ENCODE measurements around the gene RAB4B. TPM values are rescaled to one million over a fixed set of nuclear protein-coding genes. Genes with fewer than 3 reads are reported as not detected.

The RAB4B gene
- total RNA-seq, 1 donor from 2014 or later = 43.2 TPM

- H3K36me3 Mint-ChIP-seq (ENCODE audit: unreplicated experiment) = no peaks in the 10 kb centered on the region
Observed at GRCh38 chr19:40804783-40805242, 26.8 kb downstream of the RAB4B start.

GRCh38 chr19:40805258-40805868, 27.3 kb downstream of the RAB4B start:
- H3K36me3 Mint-ChIP-seq (ENCODE audit: unreplicated experiment) = no peaks in the 10 kb centered on the region
- peaks cover 12% of the 10 kb centered on the region for H3K27me3 Mint-ChIP-seq (ENCODE audit: unreplicated experiment)
- peaks cover 54% of the 10 kb centered on the region for H3K4me1 Mint-ChIP-seq (ENCODE audit: low read depth, unreplicated experiment)
- DNase-seq = no peak
- TF ChIP-seq CTCF (IDR thresholded peaks at IDR 0.05; ENCODE audit: partially characterized antibody, unreplicated experiment) = no peak
- peak overlapping the region; percentile 86 for H3K27ac Mint-ChIP-seq (ENCODE audit: unreplicated experiment)
- peak overlapping the region; percentile 77 for H3K4me3 Mint-ChIP-seq (ENCODE audit: unreplicated experiment)
- H3K9me3 Mint-ChIP-seq (ENCODE audit: unreplicated experiment) = peaks cover 9% of the 10 kb centered on the region

More at GRCh38 chr19:40804783-40805242, 26.8 kb downstream of the RAB4B start:
- TF ChIP-seq CTCF (IDR thresholded peaks at IDR 0.05; ENCODE audit: partially characterized antibody, unreplicated experiment) = no peak
- Mint-ChIP-seq H3K4me3 (ENCODE audit: unreplicated experiment) (peak overlapping the region; percentile 77), H3K27ac (ENCODE audit: unreplicated experiment) (peak overlapping the region; percentile 86), H3K4me1 (ENCODE audit: low read depth, unreplicated experiment) (peaks cover 53% of the 10 kb centered on the region), H3K9me3 (ENCODE audit: unreplicated experiment) (peaks cover 12% of the 10 kb centered on the region), H3K27me3 (ENCODE audit: unreplicated experiment) (peaks cover 12% of the 10 kb centered on the region)
- no peak for DNase-seq

- peaks cover 12% of the 10 kb centered on the region for H3K27me3 Mint-ChIP-seq (ENCODE audit: unreplicated experiment)
- DNase-seq = peak; percentile 94
- peaks cover 55% of the 10 kb centered on the region for H3K4me1 Mint-ChIP-seq (ENCODE audit: low read depth, unreplicated experiment)
- H3K4me3 Mint-ChIP-seq (ENCODE audit: unreplicated experiment) = peak overlapping the region; percentile 91
- H3K27ac Mint-ChIP-seq (ENCODE audit: unreplicated experiment) = peak overlapping the region; percentile 33
- peaks cover 11% of the 10 kb centered on the region for H3K9me3 Mint-ChIP-seq (ENCODE audit: unreplicated experiment)
- TF ChIP-seq CTCF (IDR thresholded peaks at IDR 0.05; ENCODE audit: partially characterized antibody, unreplicated experiment) = peak; percentile 78
- H3K36me3 Mint-ChIP-seq (ENCODE audit: unreplicated experiment) = no peaks in the 10 kb centered on the region
Observed at GRCh38 chr19:40806423-40807146, 28.5 kb downstream of the RAB4B start.

- no peak for DNase-seq
- Mint-ChIP-seq H3K4me1 (ENCODE audit: low read depth, unreplicated experiment) (peaks cover 53% of the 10 kb centered on the region), H3K27me3 (ENCODE audit: unreplicated experiment) (peaks cover 15% of the 10 kb centered on the region), H3K27ac (ENCODE audit: unreplicated experiment) (no peak overlapping the region), H3K4me3 (ENCODE audit: unreplicated experiment) (peak overlapping the region; percentile 91), H3K9me3 (ENCODE audit: unreplicated experiment) (peaks cover 13% of the 10 kb centered on the region), H3K36me3 (ENCODE audit: unreplicated experiment) (no peaks in the 10 kb centered on the region)
- no peak for TF ChIP-seq CTCF (IDR thresholded peaks at IDR 0.05; ENCODE audit: partially characterized antibody, unreplicated experiment)
Observed at GRCh38 chr19:40807147-40808020, 29.3 kb downstream of the RAB4B start.
